Right lung (tissue), 5 donors: ENCODE results near the gene RXRB. TPM values are rescaled to one million over a fixed set of nuclear protein-coding genes. Genes with fewer than 3 reads are reported as not detected.

Source experiments
- DNase-seq, 2 donors: peaks; one replicate each; pipeline ENCODE4 v3.0.0-alpha.2; 2013
- polyA plus RNA-seq, 5 donors: library from polyadenylated mRNA; unstranded; fragments of 120-200 nt; gene quantifications; one replicate each; pipeline versions ENCODE4 v1.2.1 to v1.2.3, GENCODE V29; 2013; ENCODE audit warnings: inconsistent platforms in 1 of 5, low replicate concordance in 1 of 5; ENCODE audit not compliant: insufficient read length in 5 of 5, insufficient read depth in 1 of 5

Gene RXRB
- polyA plus RNA-seq, 5 donors: 56.7 to 69.7 (median 61.7) TPM

DNA sequence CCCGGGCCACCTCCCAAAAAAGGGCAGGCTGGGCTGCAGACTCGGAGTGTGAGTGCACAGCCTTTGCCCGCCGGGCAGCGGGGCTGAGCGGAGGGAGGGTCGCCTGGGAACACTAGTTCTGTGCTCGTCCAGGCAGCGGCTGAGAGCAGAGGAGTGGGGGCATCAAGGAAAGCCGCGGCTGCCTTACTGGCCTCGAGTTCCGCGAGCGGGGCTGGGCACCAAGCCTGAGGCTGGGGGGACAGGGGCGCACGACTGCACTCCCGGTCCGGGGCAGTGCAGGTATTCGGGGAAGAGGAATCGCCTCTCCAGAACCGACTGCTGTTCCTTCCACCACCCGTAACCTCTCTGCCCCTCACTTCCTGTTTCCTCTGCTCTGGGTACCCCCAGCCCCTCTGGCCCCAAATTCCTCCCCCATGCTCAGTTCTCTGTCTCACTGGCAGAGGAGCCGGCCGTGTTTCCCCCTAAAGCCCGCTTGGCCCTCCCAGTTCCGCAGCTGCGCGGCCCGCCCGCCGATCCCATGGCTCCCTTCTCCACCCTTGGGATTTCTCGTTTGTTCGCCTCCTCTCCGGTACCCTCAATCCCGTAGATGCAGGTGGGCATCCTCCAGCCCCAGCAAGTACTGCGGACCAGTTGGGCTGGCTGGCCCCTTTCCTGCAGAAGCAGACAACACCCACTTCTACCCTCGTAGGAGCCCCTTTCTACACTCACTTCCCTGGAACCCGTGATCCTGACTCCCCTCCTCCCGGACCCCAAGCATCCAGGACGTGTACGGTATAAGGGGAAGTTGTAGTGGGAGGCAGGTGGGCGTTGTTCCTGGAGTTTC, 12.9 kb upstream of the RXRB start:
- DNase-seq: peak in 1 of 2 donors; percentile 34

DNA sequence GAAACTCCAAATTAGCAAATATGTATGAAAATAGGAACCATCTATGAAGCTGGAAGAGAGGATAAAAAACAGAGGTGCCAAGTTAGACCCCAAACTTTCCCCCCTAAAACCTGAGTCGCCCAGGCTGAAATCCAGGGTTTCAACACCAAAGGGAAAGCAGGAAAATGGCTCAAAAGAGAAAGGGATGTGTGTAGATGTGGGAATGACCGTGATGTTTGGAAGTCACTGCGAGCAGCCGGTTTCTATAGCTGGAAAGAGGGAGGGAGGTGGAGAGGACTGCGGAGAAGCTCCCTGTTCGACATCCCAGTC, 12.3 kb upstream of the RXRB start:
- DNase-seq: no peak

DNA sequence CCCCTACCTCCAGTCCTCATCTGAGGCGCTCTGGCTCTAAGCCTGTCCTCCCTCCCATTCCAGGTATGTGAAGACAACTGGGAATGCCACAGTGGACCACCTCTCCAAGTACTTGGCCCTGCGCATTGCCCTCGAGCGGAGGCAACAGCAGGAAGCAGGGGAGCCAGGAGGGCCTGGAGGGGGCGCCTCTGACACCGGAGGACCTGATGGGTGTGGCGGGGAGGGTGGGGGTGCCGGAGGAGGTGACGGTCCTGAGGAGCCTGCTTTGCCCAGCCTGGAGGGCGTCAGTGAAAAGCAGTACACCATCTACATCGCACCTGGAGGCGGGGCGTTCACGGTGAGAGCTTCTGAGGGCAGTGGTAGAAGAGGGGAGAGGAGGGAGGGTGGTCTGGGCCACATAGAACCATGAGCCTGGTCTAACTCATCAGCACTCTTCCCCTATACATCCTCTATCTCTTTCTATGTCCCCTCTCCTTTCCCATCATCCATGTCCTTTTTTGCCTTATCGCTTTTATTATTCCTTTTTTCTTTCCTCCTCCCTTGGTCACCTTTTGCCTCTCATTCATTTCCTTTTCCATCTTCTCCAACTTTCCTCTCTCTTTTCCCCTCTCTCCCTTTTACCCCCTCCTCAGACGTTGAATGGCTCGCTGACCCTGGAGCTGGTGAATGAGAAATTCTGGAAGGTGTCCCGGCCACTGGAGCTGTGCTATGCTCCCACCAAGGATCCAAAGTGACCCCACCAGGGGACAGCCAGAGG, 11.4 kb upstream of the RXRB start:
- DNase-seq: no peak

DNA sequence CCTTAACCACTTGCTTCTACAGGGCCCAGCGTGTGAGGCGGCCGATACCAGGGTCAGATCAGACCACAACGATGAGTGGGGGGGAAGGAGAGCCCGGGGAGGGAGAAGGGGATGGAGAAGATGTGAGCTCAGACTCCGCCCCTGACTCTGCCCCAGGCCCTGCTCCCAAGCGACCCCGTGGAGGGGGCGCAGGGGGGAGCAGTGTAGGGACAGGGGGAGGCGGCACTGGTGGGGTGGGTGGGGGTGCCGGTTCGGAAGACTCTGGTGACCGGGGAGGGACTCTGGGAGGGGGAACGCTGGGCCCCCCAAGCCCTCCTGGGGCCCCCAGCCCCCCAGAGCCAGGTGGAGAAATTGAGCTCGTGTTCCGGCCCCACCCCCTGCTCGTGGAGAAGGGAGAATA, 10.7 kb upstream of the RXRB start:
- DNase-seq: no peak

DNA sequence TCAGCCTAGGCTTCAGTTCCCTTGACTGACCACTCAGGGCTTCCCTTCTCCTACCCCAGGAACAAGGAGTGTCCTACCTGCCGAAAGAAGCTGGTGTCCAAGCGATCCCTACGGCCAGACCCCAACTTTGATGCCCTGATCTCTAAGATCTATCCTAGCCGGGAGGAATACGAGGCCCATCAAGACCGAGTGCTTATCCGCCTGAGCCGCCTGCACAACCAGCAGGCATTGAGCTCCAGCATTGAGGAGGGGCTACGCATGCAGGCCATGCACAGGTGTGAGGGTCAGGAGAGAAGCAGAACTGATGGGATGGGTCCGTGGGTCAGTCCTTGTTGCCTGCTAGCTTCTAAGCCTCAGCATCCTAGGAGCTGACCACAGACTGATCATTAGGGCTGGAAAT, 9.4 kb upstream of the RXRB start:
- DNase-seq: no peak

DNA sequence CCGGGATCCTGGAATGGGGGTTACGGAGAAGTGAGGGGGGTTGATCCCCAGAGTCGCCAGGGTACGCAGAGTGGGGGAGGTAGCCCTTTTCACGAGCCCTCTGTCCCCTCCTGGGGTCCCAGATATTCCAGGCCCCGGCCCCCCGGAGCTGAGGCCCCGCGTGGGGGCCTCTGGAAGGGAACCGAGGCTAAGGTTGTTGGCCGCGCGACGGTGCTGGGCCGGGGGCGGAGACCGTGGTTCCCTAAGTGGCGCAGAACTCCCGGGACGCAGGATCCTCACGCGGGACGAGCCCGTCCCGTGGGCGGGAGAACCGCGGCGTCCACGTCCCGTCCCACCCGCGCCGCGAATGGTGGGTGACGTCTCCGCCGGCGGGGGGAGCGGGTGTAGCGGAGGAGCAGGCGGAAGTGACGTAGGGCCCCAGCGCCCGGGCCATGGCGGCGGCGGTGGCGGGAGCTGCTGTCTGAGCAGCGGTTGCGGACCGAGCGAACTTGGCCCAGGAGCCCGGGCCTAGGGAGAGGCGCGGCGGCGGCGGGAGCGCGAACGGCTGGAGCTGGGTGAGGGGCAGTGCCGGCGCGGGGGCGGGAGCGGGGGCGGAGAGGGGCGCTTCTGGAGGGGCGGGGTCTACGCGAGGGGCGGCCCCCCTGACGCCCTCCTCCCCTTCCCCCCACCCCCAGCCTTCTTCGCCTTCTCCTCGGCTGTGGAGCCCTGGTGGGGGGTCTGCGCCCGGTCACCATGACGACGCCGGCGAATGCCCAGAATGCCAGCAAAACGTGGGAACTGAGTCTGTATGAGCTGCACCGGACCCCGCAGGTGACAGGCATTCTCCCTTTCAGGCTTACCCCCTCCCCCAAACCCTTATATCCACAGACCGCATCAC, 7.9 kb upstream of the RXRB start, which contains the start of gene RING1:
TSS of gene RING1 (plus strand) at position 410 of the 877 bp plus-strand sequence. CDS start at position 733, 323 bp downstream.
- peak; percentile 86 to 88 for DNase-seq

DNA sequence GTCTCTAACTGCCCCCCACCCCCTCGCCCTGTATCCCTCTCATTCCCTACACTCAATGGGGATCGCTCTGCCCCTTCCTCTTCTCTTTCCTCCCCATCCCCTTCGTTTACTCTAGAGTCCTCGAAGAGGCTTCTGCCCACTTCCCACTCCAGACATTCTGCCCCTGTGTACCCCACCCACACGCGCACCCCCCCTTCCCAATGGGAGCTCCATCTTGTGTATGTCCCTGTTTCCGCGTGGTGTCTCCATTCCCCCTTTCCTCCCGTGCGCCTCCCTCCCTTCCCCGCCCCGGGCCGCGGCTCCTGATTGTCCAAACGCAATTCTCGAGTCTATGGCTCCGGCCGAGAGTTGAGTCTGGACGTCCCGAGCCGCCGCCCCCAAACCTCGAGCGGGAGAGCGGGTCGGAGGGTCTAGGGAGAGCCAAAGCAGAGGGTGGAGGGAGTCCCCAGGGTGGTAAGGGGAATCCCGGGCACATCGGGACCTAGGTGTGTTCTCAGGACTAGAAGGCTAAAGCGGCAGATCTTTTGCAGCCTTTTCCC, 7.2 kb upstream of the RXRB start:
- peak; percentile 64 for DNase-seq

DNA sequence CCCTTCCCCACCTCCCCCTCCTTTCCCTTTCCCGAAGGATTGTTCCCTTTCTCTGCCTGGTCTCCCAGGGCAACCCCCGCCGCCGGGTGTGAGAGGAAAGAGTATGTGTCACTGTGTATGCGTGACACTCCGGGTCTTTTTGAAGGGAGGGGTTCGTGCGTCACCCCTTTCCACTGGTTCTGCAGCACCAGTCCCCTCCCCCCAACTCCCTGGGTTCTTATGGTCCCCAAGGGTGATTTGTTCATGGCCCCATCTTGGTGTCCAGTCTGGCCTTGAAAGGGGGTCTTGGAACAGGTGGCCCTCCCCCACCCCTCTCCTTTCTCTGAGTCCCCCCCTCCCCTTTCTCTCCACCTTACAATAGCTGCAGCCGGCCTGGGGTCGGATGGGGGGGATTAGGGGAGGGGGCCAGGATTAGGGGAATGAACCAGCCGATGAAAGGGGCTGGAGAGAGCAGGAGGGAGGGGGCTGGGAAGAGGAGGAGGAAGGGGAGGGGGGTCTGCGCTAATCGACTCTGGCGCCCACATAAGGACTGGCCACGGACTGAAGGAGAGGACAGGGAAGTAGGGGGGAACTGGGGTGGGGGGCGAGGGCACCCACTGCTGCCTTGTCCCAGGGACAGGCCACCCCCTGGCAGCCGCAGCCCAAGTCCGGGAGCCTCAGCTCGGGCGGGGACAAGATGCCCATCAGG, 6.5 kb upstream of the RXRB start:
- peak in 1 of 2 donors; percentile 21 for DNase-seq

DNA sequence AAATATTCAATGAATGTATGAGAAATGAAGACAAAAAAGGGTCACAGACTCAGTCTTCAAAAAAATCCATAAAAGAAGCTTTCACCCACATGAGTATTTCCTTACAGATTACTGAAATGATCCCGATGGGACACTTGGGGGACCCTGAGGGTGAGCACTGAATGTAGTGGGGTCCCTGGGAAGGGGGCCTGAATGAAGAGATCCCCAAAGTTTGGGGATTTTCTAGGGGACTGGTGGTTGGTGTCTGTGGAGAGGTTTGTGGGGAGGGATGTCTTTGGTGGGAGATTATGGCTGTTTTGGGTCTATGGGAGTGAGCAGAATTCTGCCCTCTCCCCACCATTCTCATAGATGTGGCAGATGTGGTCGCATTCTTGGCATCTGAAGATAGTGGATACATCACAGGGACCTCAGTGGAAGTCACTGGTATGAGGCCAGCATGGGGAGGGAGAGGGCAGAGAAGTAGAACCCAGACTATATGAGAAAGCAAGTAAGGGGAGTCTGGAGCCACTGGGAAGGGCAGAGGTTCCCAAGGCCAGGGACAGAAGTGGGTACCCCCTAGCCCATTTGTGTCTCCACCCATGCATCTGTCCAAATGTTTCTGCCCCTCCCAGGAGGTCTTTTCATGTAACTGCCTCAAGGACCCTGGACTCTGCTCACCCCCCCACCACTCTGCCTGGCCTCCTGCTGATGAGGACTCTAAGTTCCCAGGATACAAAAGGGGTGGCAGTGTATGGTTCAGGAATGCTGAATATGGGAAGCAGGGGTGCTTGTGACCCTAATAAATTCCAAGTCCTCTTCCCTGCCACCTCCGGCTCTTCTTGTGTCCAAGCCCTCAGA, 5.8 kb upstream of the RXRB start:
- DNase-seq: no peak

DNA sequence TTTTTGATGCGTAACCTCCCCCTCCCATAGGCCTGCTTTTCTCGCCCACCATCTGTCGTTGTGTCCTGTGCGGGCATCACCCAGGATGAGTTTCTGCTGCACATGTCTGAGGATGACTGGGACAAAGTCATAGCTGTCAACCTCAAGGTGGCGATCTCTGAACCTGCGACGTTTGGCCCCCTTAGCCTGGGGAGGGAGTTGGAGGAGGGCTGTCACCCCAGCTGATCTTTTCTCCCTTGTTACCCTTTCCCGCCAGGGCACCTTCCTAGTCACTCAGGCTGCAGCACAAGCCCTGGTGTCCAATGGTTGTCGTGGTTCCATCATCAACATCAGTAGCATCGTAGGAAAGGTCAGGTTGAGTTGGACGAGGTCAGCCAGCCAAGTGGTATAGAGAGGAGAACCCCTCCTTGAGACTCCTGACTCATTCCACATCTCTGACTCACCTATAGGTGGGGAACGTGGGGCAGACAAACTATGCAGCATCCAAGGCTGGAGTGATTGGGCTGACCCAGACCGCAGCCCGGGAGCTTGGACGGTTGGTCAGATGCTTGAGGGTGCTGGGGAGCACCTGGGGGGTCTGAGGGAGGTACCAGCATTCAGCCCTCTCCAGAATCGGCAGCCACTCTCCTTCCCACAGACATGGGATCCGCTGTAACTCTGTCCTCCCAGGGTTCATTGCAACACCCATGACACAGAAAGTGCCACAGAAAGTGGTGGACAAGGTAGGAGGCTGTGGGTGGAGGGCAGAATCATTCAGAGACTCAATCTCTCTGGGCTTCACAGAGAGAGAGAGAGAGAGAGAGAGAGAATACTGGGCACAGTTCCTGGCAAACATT, 4.9 kb upstream of the RXRB start:
- no peak for DNase-seq

DNA sequence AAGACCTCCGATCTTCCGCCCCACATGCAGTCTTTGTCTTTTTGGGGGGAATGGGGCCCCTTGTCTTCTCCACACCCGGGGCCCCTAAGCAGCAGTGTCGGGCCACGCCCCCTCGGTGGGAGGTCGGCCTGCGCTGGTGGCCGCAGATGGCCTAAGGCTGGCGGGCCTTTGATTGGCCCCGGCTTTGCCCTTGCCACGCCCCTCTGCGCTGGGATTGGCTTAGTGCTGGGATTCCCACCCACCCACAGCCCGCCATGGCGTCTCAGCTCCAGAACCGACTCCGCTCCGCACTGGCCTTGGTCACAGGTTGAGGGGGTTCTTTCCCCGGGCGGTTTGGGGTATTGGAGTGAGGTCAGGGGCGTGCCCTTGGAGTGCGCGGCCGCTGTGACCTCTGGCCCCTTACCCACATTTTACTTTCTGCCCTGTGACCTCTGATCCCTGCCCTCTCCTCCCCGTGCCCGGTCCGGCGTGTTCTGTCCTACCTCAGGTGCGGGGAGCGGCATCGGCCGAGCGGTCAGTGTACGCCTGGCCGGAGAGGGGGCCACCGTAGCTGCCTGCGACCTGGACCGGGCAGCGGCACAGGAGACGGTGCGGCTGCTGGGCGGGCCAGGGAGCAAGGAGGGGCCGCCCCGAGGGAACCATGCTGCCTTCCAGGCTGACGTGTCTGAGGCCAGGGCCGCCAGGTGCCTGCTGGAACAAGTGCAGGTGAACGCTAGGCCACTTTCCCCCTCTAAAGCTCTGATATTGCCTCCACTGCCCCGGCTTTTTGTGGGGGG, 4.1 kb upstream of the RXRB start, which contains the start of gene HSD17B8:
TSS of gene HSD17B8 (plus strand) at position 241 of the 776 bp plus-strand sequence. CDS start at position 255, 14 bp downstream.
- peak; percentile 90 to 91 for DNase-seq

DNA sequence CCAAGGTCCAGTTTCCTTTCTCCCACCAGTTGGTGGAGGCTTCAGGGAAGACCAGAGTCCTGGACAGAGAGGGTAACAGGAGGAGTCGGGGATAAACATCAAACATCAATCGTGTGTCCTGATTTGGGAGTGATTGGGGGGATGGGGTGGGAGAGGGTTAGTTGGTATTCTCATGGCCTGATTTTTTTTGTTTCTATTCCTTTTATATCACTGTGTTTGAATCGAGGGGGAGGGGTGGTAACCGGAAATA, 3.6 kb upstream of the RXRB start:
- no peak for DNase-seq

DNA sequence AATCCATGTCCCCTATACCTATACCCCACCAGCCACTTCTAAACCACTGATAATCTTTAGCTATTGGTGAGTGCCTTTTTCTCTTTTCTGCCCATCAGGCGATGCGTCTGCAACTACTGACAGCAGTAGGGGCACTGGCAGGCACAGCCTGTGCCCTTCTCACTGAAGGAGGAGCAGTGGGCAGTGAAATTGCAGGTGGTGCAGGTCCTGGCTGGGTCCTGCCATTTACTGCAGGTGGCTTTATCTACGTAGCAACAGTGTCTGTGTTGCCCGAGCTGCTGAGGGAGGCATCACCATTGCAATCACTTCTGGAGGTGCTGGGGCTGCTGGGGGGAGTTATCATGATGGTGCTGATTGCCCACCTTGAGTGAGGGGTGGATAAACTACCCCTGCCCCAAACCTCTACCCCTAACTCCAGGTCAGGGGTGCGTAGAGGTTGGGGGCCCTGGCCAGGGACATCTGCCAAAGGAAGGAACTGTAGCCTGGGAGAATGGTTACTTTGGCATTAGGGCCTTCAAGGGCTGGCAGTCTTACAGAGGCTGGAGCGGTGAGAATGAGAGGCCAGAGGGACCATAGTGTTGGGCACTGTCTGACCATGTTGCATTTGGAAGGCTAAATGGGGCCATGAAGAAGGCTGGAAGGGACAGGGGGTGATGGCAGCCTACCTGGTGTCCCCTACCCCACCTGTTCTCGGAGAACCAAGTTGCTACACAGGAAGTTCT, 3.1 kb upstream of the RXRB start:
- DNase-seq: no peak

DNA sequence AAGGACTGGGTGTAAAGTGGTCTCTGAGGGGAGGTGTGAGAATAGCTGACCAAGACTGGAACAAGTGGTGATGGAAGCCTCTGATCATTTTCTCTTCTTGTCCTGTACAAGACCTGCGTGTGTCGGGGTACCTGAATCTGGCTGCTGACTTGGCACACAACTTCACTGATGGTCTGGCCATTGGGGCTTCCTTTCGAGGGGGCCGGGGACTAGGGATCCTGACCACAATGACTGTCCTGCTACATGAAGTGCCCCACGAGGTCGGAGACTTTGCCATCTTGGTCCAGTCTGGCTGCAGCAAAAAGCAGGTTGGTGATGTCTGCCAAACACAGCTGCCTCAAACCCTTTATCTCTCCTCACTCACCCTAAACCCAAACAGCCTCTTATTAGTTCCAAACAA, 2.3 kb upstream of the RXRB start:
- no peak for DNase-seq

DNA sequence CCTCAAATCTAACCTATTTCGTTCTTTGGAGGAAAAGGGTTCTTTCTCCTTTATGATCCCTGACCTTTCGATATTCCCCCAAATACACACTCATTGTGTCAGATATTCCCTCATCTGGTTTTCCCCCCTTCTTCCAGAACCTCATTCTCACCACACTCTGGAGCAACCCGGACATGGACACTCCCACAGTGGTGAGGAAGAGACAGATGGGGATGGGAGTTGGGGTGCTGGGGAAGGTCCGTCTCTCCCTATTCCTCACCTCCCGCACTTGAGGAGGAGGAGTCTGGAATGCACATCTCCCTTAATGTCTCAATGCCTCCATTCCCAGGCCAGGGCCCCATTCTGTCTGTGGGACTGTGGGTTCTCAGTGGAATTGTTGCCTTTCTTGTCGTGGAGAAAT, 1.5 kb upstream of the RXRB start:
- no peak for DNase-seq

DNA sequence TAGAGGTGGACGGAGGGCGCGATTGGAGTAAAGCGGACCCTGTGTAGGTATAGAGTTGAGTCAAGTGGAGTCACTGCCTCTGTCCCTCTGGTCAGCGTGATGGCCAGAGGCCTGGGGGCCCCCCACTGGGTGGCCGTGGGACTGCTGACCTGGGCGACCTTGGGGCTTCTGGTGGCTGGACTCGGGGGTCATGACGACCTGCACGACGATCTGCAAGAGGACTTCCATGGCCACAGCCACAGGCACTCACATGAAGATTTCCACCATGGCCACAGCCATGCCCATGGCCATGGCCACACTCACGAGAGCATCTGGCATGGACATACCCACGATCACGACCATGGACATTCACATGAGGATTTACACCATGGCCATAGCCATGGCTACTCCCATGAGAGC, 681 bp upstream of the RXRB start:
- no peak for DNase-seq

DNA sequence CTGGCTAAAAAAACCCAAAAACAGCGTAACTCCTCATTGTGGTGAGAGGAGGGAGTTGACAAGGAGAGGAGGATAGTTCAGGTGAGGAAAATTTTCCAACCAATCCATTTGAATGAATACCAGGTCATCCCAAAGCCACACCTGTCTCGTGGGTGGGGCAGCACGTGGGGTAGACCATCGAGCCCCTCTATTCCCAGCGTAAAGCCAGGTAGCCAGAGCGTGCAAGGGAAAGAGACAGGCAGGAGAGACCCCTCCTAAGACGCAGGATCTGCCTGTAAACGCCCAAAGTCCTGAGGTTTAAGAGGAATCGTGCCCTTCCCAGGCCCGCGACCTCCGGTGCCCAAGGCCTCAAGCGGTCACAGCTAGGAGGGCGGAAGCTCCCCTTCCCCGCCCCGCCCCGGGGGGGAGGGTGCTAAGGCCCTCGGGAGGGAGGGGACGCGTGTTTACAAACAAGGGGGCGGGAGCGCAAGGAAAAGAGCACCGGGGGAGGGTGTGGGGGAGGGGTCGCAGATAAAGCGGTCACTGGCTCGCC, 712 bp downstream of the RXRB start:
- DNase-seq: no peak
